Testis (tissue), 5 donors: ENCODE data around the gene MAP3K9. TPM values are rescaled to one million over a fixed set of nuclear protein-coding genes. Genes with fewer than 3 reads are reported as not detected.

Source experiments
- DNase-seq: peaks from one replicate; pipeline ENCODE4 v3.0.0-alpha.2; 2019
- H3K27ac ChIP-seq, 2 donors: fragments of 200-600 bp; sonication (generic); one replicate each; pipeline ENCODE4 v1.5.1; 2019
- H3K27me3 ChIP-seq: fragments of 200-600 bp; sonication (generic); one replicate; pipeline ENCODE4 v1.5.1; 2019
- H3K36me3 ChIP-seq: fragments of 200-600 bp; sonication (generic); one replicate; pipeline ENCODE4 v1.5.1; 2017; ENCODE audit warnings: low read depth; ENCODE audit errors: missing control alignments
- H3K4me1 ChIP-seq: fragments of 200-600 bp; sonication (generic); one replicate; pipeline ENCODE4 v1.5.1; 2019
- H3K4me3 ChIP-seq, 2 donors: fragments of 200-600 bp; sonication (generic); one replicate each; pipeline ENCODE4 v1.5.1; 2017 to 2019
- H3K9me3 ChIP-seq: fragments of 200-600 bp; sonication (generic); one replicate; pipeline ENCODE4 v1.5.1; 2017
- POLR2A ChIP-seq: fragments of 450-650 bp; IDR thresholded peaks from one replicate; pipeline ENCODE4 v1.6.1; 2017; ENCODE audit warnings: antibody characterized with exemption, mild to moderate bottlenecking, moderate library complexity
- WGBS, 2 donors: methylation state at CpG; one replicate each; pipeline ENCODE4 v1.1.5; 2018; 5-methylcytosine and 5-hydroxymethylcytosine counted together
- intact Hi-C: fragments of 100-400 bp; cut with DNase I; formaldehyde crosslinking; loops from one replicate; pipeline ENCODE4 v1.15.1; 2023; ENCODE audit warnings: low total_unique reads
- long read RNA-seq, 2 donors: transcript quantifications; one replicate each; lab custom pipeline, GENCODE V29; 2026
- polyA plus RNA-seq: library from polyadenylated mRNA; stranded (reverse); fragments of 350-450 nt; fragmentation: Illumina TruSeq; extraction: RNeasy Lipid Tissue Mini Kit (QIAGEN cat#74804); gene quantifications from one replicate; pipeline ENCODE4 v1.2.3, GENCODE V29; 2014; ENCODE audit warnings: low read depth, low replicate concordance; ENCODE audit not compliant: insufficient read depth
- total RNA-seq, 2 donors: library from RNA; depleted of rRNA; stranded (reverse); fragments of >200 nt; gene quantifications; one replicate each; pipeline ENCODE4 v1.2.3, GENCODE V29; 2016
- TF ChIP-seq, protein P1 (sequence below), 3 experiments: fragments of 450-650 bp in 2 of 3; fragments of 200-600 bp in 1 of 3; sonication (generic) in 1 of 3; IDR thresholded peaks; one replicate each; pipeline ENCODE4 v1.5.1; 2016 to 2019; ENCODE audit warnings: antibody characterized with exemption in 3 of 3, mild to moderate bottlenecking in 2 of 3, moderate library complexity in 1 of 3

Gene MAP3K9
- 10 to 100 TPM; 17.4 to 22.5 TPM for total RNA-seq
- 18.0 TPM for polyA plus RNA-seq
- long read RNA-seq, donor 1, result 0 reads
- long read RNA-seq, donor 2, result 0 reads

DNA sequence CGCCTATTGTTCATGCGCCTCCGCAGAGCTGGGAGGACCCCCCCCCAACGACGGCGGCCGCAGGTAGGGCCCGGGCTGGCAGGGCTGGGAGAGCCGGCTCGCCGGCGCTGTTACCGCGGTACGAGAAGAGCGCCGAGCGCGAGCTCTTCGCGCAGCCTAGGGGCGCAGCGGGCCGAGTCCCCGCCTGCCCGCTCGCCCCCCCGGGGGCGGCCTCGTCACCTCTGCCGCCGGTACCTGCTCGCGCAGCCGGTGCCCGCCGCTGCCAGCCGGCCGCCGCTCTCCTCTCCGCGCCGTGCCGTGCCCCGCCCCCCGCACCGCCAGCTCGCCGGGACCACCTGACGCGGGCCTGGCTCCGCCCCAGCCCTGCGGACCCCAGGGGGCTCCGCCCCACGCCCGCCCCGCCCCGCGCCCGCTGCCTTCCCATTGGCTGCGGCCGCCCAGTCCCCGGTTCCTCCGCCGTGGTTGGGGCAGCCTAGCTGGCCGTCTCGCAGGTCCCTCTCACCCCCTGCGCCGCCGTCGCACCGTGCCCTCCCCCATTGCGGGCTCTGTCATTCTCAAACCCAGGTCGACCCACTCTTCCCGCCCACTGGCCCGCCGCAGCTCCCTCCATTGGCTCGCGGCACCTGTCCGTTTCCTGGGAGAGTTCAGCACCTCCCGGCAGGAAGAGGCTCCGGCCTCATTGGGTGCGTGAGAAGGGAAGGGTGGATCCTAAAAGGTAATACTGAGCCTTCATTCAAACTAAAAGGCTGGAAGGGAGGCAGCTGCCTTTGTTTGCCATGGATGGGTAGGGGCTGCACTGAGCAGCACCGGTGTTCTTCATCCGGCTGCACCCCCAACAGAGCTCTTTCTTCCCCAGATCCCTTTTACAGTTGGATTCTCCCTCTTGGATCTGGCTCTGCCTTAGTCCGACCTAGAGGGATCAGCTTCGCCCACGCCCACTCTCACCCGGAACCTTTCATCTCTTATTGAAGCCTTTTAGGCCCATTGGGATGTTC, at the start of gene MAP3K9:
TSS of gene MAP3K9 (minus strand) at position 289 of the 995 bp plus-strand sequence. CDS start 342 bp downstream, outside the sequence.
- no peaks in the 10 kb centered on the region for H3K9me3 ChIP-seq
- no peaks in the 10 kb centered on the region for H3K27me3 ChIP-seq
- peak within 1 kb of the TSS; percentile 69 to 79 for H3K4me3 ChIP-seq
- WGBS, 2 donors, result 1 to 2% methylated on average over 30 to 76 of the region's 89 CpGs
- TF ChIP-seq, protein P1, sequence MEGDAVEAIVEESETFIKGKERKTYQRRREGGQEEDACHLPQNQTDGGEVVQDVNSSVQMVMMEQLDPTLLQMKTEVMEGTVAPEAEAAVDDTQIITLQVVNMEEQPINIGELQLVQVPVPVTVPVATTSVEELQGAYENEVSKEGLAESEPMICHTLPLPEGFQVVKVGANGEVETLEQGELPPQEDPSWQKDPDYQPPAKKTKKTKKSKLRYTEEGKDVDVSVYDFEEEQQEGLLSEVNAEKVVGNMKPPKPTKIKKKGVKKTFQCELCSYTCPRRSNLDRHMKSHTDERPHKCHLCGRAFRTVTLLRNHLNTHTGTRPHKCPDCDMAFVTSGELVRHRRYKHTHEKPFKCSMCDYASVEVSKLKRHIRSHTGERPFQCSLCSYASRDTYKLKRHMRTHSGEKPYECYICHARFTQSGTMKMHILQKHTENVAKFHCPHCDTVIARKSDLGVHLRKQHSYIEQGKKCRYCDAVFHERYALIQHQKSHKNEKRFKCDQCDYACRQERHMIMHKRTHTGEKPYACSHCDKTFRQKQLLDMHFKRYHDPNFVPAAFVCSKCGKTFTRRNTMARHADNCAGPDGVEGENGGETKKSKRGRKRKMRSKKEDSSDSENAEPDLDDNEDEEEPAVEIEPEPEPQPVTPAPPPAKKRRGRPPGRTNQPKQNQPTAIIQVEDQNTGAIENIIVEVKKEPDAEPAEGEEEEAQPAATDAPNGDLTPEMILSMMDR (IDR thresholded peaks at IDR 0.05), result no peak
- no peak for TF ChIP-seq POLR2A
- no peaks in the 10 kb centered on the region for H3K4me1 ChIP-seq
- DNase-seq, result peak; percentile 96
- H3K27ac ChIP-seq, result peak within 1 kb of the TSS; percentile 14 to 71
- H3K36me3 ChIP-seq, result no peaks in the 10 kb centered on the region
- intact Hi-C loops, result no loop called here

DNA sequence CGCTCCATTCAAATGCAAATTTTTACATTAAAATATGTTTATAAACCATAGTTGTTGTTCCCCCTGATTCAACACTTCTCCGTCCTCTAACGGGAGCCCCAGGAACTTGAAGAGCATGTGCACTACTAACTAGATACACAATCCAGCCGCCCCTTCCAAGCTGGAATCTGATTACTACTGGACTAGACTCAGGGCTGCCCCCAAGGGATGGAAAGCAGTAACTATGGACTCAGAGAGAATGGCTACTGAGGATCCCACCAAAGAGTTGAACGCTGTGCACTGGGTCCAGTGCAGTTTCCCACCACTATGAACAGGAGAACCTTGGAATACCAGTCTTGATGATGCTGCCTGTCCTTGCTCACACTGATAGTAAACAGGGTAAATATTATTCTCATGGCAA, 49.3 kb upstream of the MAP3K9 start:
- Histone ChIP-seq H3K4me1 (no peaks in the 10 kb centered on the region), H3K4me3 (no peak overlapping the region), H3K27ac (no peak overlapping the region), H3K9me3 (no peaks in the 10 kb centered on the region), H3K27me3 (no peaks in the 10 kb centered on the region), H3K36me3 (no peaks in the 10 kb centered on the region)
- DNase-seq, result no peak
- intact Hi-C loops, result no loop called here
- no peak for TF ChIP-seq POLR2A
- TF ChIP-seq, protein P1 (IDR thresholded peaks at IDR 0.05), result no peak
- 87 to 92% methylated on average over 5 of the region's 5 CpGs for WGBS, 2 donors

DNA sequence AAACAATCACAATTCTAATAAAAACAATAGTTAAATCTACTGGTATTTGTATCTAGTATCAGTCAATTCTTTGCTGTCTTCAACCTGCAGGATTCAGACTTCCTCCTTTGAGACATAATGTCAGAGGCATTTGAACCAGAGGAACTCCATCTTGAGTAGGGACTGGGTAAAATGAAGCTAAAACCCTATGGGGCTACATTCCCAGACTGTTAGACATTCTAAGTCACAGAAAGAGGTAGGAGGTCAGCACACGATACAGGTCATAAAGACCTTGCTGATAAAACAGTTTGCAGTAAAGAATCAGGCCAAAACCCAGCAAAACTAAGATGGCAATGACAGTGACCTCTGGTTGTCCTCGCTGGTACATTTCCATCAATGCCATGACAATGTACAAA, 48.2 kb upstream of the MAP3K9 start:
- H3K27me3 ChIP-seq, result no peaks in the 10 kb centered on the region
- no peaks in the 10 kb centered on the region for H3K36me3 ChIP-seq
- H3K4me3 ChIP-seq, result no peak overlapping the region
- DNase-seq, result no peak
- H3K9me3 ChIP-seq, result no peaks in the 10 kb centered on the region
- TF ChIP-seq, protein P1 (IDR thresholded peaks at IDR 0.05), result no peak
- TF ChIP-seq POLR2A, result no peak
- intact Hi-C loops, result no loop called here
- no peak overlapping the region for H3K27ac ChIP-seq
- no peaks in the 10 kb centered on the region for H3K4me1 ChIP-seq
- 84 to 93% methylated on average over 2 of the region's 2 CpGs for WGBS, 2 donors

DNA sequence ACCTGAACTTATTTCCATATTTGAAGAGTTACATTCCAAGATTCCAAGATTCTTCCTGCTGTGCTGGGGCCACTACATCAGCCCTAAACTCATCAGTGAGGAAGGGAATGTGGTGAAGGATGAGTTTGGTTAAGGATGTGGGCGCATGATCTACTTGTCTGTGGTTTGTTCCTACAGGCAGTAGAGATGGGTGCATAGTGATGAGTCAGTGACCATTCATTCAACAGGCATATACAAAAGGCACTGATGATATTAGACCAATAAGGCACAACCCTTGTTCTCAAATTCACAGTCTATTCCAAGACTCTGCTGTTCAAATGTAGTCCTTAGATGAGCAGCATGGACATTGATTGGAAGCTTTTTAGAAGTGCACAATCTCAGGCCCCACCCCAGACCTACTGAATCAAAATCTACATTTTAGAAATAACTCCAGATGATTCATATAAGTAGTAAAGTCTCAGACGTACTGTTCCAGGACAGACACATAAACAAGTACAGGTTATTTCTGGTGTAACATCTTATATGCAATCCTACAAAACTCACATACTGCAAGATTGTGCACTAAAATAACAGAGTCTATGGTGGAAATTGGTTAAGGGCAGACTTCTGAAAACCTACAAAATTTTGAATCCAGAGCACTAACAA, 47.7 kb upstream of the MAP3K9 start:
- Histone ChIP-seq H3K4me1 (no peaks in the 10 kb centered on the region), H3K9me3 (no peaks in the 10 kb centered on the region), H3K27me3 (no peaks in the 10 kb centered on the region), H3K27ac (no peak overlapping the region), H3K4me3 (no peak overlapping the region), H3K36me3 (no peaks in the 10 kb centered on the region)
- TF ChIP-seq, protein P1 (IDR thresholded peaks at IDR 0.05), result no peak
- no peak for TF ChIP-seq POLR2A
- DNase-seq, result no peak
- intact Hi-C loops, result no loop called here
- WGBS, 2 donors, result 75 to 86% methylated on average over 2 of the region's 2 CpGs
